A549 (cell line): ENCODE measurements around the gene HOXB7.

ENCODE experiments used
- BCL3 ChIP-seq: fragments of >200 bp; sonication (Bioruptor Twin); formaldehyde crosslinking; IDR thresholded peaks from 3 replicates; pipeline ENCODE4 v1.6.1; 2016
- CTCF ChIP-seq: fragments of >200 bp; sonication (Bioruptor Twin); formaldehyde crosslinking; IDR thresholded peaks from 3 replicates; pipeline ENCODE4 v1.5.1; 2016
- E2F6 ChIP-seq: IDR thresholded peaks from 2 replicates; pipeline ENCODE4 v1.6.1; 2012; ENCODE audit warnings: low read depth, borderline replicate concordance
- EP300 ChIP-seq, 2 experiments: fragments of >200 bp; sonication (Bioruptor Twin); formaldehyde crosslinking; IDR thresholded peaks; 2 replicates in 1 of 2; 3 replicates in 1 of 2; pipeline ENCODE4 v1.6.1; 2016 to 2017
- GATA3 ChIP-seq: IDR thresholded peaks from 2 replicates; pipeline ENCODE4 v1.6.1; 2012; ENCODE audit warnings: borderline replicate concordance
- HEYL ChIP-seq: fragments of 250-450 bp; sonication (Bioruptor Pico); IDR thresholded peaks from 2 replicates; pipeline ENCODE4 v1.8.0; 2021; ENCODE audit warnings: mild to moderate bottlenecking, moderate library complexity
- HOXA7 ChIP-seq: fragments of 250-450 bp; sonication (Bioruptor Pico); IDR thresholded peaks from 2 replicates; pipeline ENCODE4 v1.5.0; 2020; ENCODE audit warnings: mild to moderate bottlenecking, moderate library complexity
- NR3C1 ChIP-seq: fragments of >200 bp; sonication (Bioruptor Twin); formaldehyde crosslinking; IDR thresholded peaks from 3 replicates; pipeline ENCODE4 v1.6.1; 2017
- POLR2A ChIP-seq: IDR thresholded peaks from 2 replicates; pipeline ENCODE4 v1.6.1; 2012; ENCODE audit warnings: mild to moderate bottlenecking, low read length
- RAD21 ChIP-seq, 2 experiments: fragments of >200 bp in 1 of 2; sonication (Bioruptor Twin) in 1 of 2; formaldehyde crosslinking in 1 of 2; IDR thresholded peaks in 1 of 2; conservative IDR thresholded peaks in 1 of 2; 2 replicates in 1 of 2; 3 replicates in 1 of 2; pipeline ENCODE4 v1.6.1; 2012 to 2018; ENCODE audit warnings: inconsistent platforms in 1 of 2
- REST ChIP-seq: fragments of 200-600 bp; sonication (generic); IDR thresholded peaks from 2 replicates; pipeline ENCODE4 v1.6.1; 2016; ENCODE audit warnings: antibody characterized with exemption, mild to moderate bottlenecking, moderate library complexity
- RFX5 ChIP-seq: fragments of 450-650 bp; IDR thresholded peaks from 2 replicates; pipeline ENCODE4 v1.7.1; 2014; ENCODE audit warnings: antibody characterized with exemption, mild to moderate bottlenecking, moderate library complexity
- TF ChIP-seq, protein P1 (sequence below): IDR thresholded peaks from 2 replicates; pipeline ENCODE4 v1.6.1; 2012
- TF ChIP-seq, protein P2 (sequence below): fragments of 450-650 bp; IDR thresholded peaks from 2 replicates; pipeline ENCODE4 v1.6.1; 2014; ENCODE audit warnings: antibody characterized with exemption

DNA sequence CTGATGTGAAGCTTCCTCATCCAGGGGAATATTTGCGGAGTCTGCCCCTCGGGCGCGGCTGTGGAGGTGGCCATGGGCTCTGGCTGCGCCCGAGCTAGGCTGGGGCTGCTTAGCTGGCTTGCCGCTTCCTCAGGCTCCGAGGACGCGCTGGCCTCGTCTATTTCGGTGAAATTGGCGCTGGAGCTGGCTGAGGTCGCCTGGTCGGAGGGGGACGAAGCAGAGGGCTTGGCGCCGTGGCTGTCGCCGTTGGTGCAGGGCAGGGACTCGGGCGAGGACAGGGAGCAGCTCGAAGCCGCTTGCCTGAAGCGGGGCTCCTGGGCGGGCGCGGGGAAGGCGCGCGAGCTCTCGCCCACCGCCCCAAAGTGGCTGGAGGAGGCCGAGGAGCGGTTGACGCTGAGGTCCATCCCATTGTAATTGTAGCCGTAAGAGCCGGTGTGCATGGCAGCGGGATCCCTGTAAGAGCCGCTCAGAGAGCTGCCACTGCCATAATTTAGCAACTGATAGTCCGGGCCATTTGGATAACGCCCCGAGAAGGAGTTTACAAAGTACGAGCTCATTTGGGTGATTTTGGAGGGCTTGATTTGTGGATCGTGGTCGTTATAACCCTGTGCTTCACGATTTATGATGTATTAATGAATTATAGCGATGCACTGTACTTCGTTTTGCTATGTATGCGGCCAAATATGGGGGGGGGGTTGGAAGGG, 17.5 kb downstream of the HOXB7 start, which contains the start of gene HOXB5:
- TF ChIP-seq CTCF (no peak), REST (no peak), HEYL (CRISPR knock-in tag) (no peak), POLR2A (no peak), NR3C1 (no peak), RFX5 (no peak), HOXA7 (CRISPR knock-in tag) (no peak), RAD21 (conservative IDR thresholded peaks at IDR 0.05 in 1 of 2, IDR thresholded peaks at IDR 0.05 in 1 of 2) (no peak), BCL3 (no peak), GATA3 (no peak), E2F6 (no peak), EP300 (IDR thresholded peaks at IDR 0.05) (no peak)
- TF ChIP-seq, protein P1, sequence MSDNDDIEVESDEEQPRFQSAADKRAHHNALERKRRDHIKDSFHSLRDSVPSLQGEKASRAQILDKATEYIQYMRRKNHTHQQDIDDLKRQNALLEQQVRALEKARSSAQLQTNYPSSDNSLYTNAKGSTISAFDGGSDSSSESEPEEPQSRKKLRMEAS = no peak
- TF ChIP-seq, protein P2, sequence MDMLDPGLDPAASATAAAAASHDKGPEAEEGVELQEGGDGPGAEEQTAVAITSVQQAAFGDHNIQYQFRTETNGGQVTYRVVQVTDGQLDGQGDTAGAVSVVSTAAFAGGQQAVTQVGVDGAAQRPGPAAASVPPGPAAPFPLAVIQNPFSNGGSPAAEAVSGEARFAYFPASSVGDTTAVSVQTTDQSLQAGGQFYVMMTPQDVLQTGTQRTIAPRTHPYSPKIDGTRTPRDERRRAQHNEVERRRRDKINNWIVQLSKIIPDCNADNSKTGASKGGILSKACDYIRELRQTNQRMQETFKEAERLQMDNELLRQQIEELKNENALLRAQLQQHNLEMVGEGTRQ = no peak
